ENCODE measurements around the gene SPATS2.

The SPATS2 gene

GRCh38 chr12:49410818-49411217 is 43.6 kb downstream of the SPATS2 start:
- H3K79me2 ChIP-seq (ENCODE audit: insufficient read depth, low read length), result peaks cover 18% of the 10 kb centered on the region

GRCh38 chr12:49413010-49413409 is 45.7 kb downstream of the SPATS2 start:
- H3K4me2 ChIP-seq (ENCODE audit: low read depth, low read length, poor library complexity, severe bottlenecking), result no peak overlapping the region
- no peak overlapping the region for H3K4me3 ChIP-seq (ENCODE audit: insufficient read depth, low read length, poor library complexity, severe bottlenecking)
- TF ChIP-seq, protein P1, sequence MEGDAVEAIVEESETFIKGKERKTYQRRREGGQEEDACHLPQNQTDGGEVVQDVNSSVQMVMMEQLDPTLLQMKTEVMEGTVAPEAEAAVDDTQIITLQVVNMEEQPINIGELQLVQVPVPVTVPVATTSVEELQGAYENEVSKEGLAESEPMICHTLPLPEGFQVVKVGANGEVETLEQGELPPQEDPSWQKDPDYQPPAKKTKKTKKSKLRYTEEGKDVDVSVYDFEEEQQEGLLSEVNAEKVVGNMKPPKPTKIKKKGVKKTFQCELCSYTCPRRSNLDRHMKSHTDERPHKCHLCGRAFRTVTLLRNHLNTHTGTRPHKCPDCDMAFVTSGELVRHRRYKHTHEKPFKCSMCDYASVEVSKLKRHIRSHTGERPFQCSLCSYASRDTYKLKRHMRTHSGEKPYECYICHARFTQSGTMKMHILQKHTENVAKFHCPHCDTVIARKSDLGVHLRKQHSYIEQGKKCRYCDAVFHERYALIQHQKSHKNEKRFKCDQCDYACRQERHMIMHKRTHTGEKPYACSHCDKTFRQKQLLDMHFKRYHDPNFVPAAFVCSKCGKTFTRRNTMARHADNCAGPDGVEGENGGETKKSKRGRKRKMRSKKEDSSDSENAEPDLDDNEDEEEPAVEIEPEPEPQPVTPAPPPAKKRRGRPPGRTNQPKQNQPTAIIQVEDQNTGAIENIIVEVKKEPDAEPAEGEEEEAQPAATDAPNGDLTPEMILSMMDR (IDR thresholded peaks at IDR 0.05; ENCODE audit: insufficient read depth, low read length, poor library complexity, severe bottlenecking), result no peak
- no peak for TF ChIP-seq EZH2phosphoT487 (conservative IDR thresholded peaks at IDR 0.05; ENCODE audit: low read length)
- no peaks in the 10 kb centered on the region for H3K9me3 ChIP-seq (ENCODE audit: insufficient read depth, low read length)
- H2AFZ ChIP-seq (ENCODE audit: low read depth, low read length, severe bottlenecking), result no peak overlapping the region
- no peak overlapping the region for H3K27ac ChIP-seq (ENCODE audit: low read depth, low read length)
- H3K27me3 ChIP-seq (ENCODE audit: low read length), result no peaks in the 10 kb centered on the region
- no peaks in the 10 kb centered on the region for H3K9me2 ChIP-seq (replicated peaks; ENCODE audit: insufficient read depth, low read length)
- H3K9ac ChIP-seq (ENCODE audit: low read length), result no peak overlapping the region
- H3K36me3 ChIP-seq (ENCODE audit: low read length), result no peaks in the 10 kb centered on the region
- H4K20me1 ChIP-seq (ENCODE audit: low read depth, low read length), result no peaks in the 10 kb centered on the region
- no peaks in the 10 kb centered on the region for H3F3A ChIP-seq (ENCODE audit: insufficient read depth)
- peaks cover 10% of the 10 kb centered on the region for H3K79me2 ChIP-seq (ENCODE audit: insufficient read depth, low read length)

More at GRCh38 chr12:49410818-49411217, 43.6 kb downstream of the SPATS2 start:
- H3K4me3 ChIP-seq (ENCODE audit: insufficient read depth, low read length, poor library complexity, severe bottlenecking), result no peak overlapping the region
- H3K9me3 ChIP-seq (ENCODE audit: insufficient read depth, low read length), result no peaks in the 10 kb centered on the region
- no peaks in the 10 kb centered on the region for H3F3A ChIP-seq (ENCODE audit: insufficient read depth)
- no peak for TF ChIP-seq EZH2phosphoT487 (conservative IDR thresholded peaks at IDR 0.05; ENCODE audit: low read length)
- TF ChIP-seq, protein P1 (IDR thresholded peaks at IDR 0.05; ENCODE audit: insufficient read depth, low read length, poor library complexity, severe bottlenecking), result no peak
- H3K9me2 ChIP-seq (replicated peaks; ENCODE audit: insufficient read depth, low read length), result no peaks in the 10 kb centered on the region
- no peak overlapping the region for H2AFZ ChIP-seq (ENCODE audit: low read depth, low read length, severe bottlenecking)
- no peak overlapping the region for H3K9ac ChIP-seq (ENCODE audit: low read length)
- H3K4me2 ChIP-seq (ENCODE audit: low read depth, low read length, poor library complexity, severe bottlenecking), result no peak overlapping the region
- no peaks in the 10 kb centered on the region for H3K27me3 ChIP-seq (ENCODE audit: low read length)
- H4K20me1 ChIP-seq (ENCODE audit: low read depth, low read length), result no peaks in the 10 kb centered on the region
- H3K27ac ChIP-seq (ENCODE audit: low read depth, low read length), result no peak overlapping the region
- H3K36me3 ChIP-seq (ENCODE audit: low read length), result no peaks in the 10 kb centered on the region

DNA sequence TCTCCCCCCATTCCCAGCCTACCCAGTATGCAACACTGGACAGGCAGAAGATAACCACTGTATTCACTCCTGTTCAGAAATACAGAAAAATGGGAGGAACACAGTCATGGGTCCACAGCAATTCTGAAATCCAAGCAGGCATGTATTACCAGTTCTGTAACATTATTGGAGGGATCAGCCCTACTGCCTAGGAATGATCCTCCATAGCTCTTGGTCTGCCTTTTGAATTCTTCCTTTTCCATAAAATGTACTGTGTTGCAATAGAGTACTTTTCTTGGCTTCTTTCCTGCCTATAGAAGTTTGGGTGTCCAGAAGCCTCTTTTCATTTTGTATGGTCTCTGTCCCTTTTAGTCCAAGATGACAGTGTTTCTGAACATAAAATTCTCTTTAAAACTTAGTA is 46.5 kb downstream of the SPATS2 start:
- Histone ChIP-seq H4K20me1 (ENCODE audit: low read depth, low read length) (no peaks in the 10 kb centered on the region), H3K9me3 (ENCODE audit: insufficient read depth, low read length) (no peaks in the 10 kb centered on the region), H3K9me2 (replicated peaks; ENCODE audit: insufficient read depth, low read length) (no peaks in the 10 kb centered on the region), H3K27me3 (ENCODE audit: low read length) (no peaks in the 10 kb centered on the region), H2AFZ (ENCODE audit: low read depth, low read length, severe bottlenecking) (no peak overlapping the region), H3K4me3 (ENCODE audit: insufficient read depth, low read length, poor library complexity, severe bottlenecking) (no peak overlapping the region), H3K9ac (ENCODE audit: low read length) (no peak overlapping the region), H3K27ac (ENCODE audit: low read depth, low read length) (no peak overlapping the region), H3K4me2 (ENCODE audit: low read depth, low read length, poor library complexity, severe bottlenecking) (no peak overlapping the region), H3F3A (ENCODE audit: insufficient read depth) (no peaks in the 10 kb centered on the region), H3K79me2 (ENCODE audit: insufficient read depth, low read length) (peaks cover 11% of the 10 kb centered on the region), H3K36me3 (ENCODE audit: low read length) (no peaks in the 10 kb centered on the region)
- TF ChIP-seq, protein P1 (IDR thresholded peaks at IDR 0.05; ENCODE audit: insufficient read depth, low read length, poor library complexity, severe bottlenecking), result no peak
- no peak for TF ChIP-seq EZH2phosphoT487 (conservative IDR thresholded peaks at IDR 0.05; ENCODE audit: low read length)

Measured in SU-DHL-6 (cell line).